D721Med (cell line): ENCODE data around the gene SLC29A1.

Experiments
- DNase-seq: peaks from one replicate; pipeline ENCODE4 v3.0.0; 2011; ENCODE audit warnings: low spot score; ENCODE audit not compliant: insufficient read length
- FAIRE-seq: peaks from 2 replicates; lab custom pipeline; 2011; peaks lifted over from hg19 to GRCh38; lab: Jason Lieb, UNC
- CTCF ChIP-seq: IDR thresholded peaks from 2 replicates; pipeline ENCODE4 v1.5.1; 2012; ENCODE audit warnings: mild to moderate bottlenecking, control low read depth; ENCODE audit not compliant: insufficient read depth; ENCODE audit errors: missing control alignments

SLC29A1 gene

GRCh38 chr6:44263354-44264100 lies 40.1 kb downstream of the SLC29A1 start:
- FAIRE-seq = no peak
- DNase-seq = no peak
- TF ChIP-seq CTCF = no peak

GRCh38 chr6:44264154-44265006 lies 41.0 kb downstream of the SLC29A1 start:
- no peak for TF ChIP-seq CTCF
- no peak for DNase-seq
- no peak for FAIRE-seq

- TF ChIP-seq CTCF = peak; percentile 40
- FAIRE-seq = no peak
- DNase-seq = peak; percentile 94
Measured at GRCh38 chr6:44265007-44265721, 41.8 kb downstream of the SLC29A1 start, which contains the start of gene NFKBIE. Gene NFKBIE, minus strand, starts transcription at chr6:44265551. Its CDS starts 205 bp downstream, at chr6:44265346.

- DNase-seq = no peak
- TF ChIP-seq CTCF = no peak
- FAIRE-seq = no peak
Measured at GRCh38 chr6:44265722-44266233, 42.4 kb downstream of the SLC29A1 start.

GRCh38 chr6:44266347-44266746 lies 43.0 kb downstream of the SLC29A1 start:
- DNase-seq (no peak), FAIRE-seq (no peak)
- TF ChIP-seq CTCF = no peak

GRCh38 chr6:44267252-44267651 lies 43.9 kb downstream of the SLC29A1 start:
- DNase-seq (no peak), FAIRE-seq (no peak)
- no peak for TF ChIP-seq CTCF
